K562 (cell line): ENCODE data around the gene SPATS2L. TPM values are rescaled to one million over a fixed set of nuclear protein-coding genes. Genes with fewer than 3 reads are reported as not detected.

Experiments
- ATAC-seq: fragments of 200-7000 bp; cut with Tn5 transposase; 3 replicates; pipeline ENCODE4 v1.9.1; 2020; ENCODE audit warnings: moderate library complexity
- BruUV-seq: library from RNA; stranded (reverse); fragments of 400-500 nt; replicated peaks from 2 replicates; lab custom pipeline; 2021; lab: Mats Ljungman, UMichigan
- CTCF ChIA-PET: fragments of 300-600 bp; formaldehyde crosslinking; extraction: SDS; loops from one replicate; lab custom pipeline; 2021; ENCODE audit warnings: low intra/inter-chr PET ratio; lab: Yijun Ruan, JAX
- POLR2A ChIA-PET: fragments of 300-600, 350-650 bp; sonication (Branson Sonifier 250); formaldehyde crosslinking; extraction: SDS; loops from one replicate; lab custom pipeline; 2021; ENCODE audit warnings: antibody characterized with exemption, inconsistent platforms; lab: Yijun Ruan, JAX
- DNase-seq, 4 experiments: peaks; one replicate each; pipeline versions ENCODE4 v3.0.0 to v3.0.0-alpha.2; 2011 to 2018; ENCODE audit warnings: low spot score in 3 of 4, mixed read lengths in 3 of 4; ENCODE audit errors: extremely low read depth in 1 of 4
- FAIRE-seq: peaks from 2 replicates; lab custom pipeline; 2011; peaks lifted over from hg19 to GRCh38; lab: Jason Lieb, UNC
- H2AFZ ChIP-seq: 2 replicates; pipeline ENCODE4 v1.6.0; 2011; ENCODE audit warnings: low read depth, low read length, control low read depth, inconsistent platforms
- H3K27ac ChIP-seq: fragments of 200-600 bp; 3 replicates; pipeline ENCODE4 v1.8.0; 2011; ENCODE audit warnings: low read depth, mild to moderate bottlenecking, control low read depth, inconsistent platforms, low read length, moderate library complexity, mixed read lengths; ENCODE audit errors: extremely low read depth
- H3K27me3 ChIP-seq, 2 experiments: fragments of 300-600 bp in 1 of 2; 2 replicates in 1 of 2; 3 replicates in 1 of 2; pipeline versions ENCODE4 v1.6.0 to v1.8.0; 2011; ENCODE audit warnings: inconsistent platforms in 2 of 2, low read length in 2 of 2, mild to moderate bottlenecking in 1 of 2, mixed read lengths in 1 of 2, moderate library complexity in 1 of 2; ENCODE audit not compliant: control insufficient read depth in 2 of 2, insufficient read depth in 2 of 2
- H3K36me3 ChIP-seq: fragments of 300-600 bp; 3 replicates; pipeline ENCODE4 v1.8.0; 2011; ENCODE audit warnings: mild to moderate bottlenecking, low read length, inconsistent platforms; ENCODE audit not compliant: control insufficient read depth, insufficient read depth
- H3K4me1 ChIP-seq, 2 experiments: fragments of 200-600 bp in 1 of 2; replicated peaks in 1 of 2; 2 replicates in 1 of 2; 3 replicates in 1 of 2; pipeline versions ENCODE4 v1.5.1 to v1.8.0; 2011; ENCODE audit warnings: inconsistent platforms in 2 of 2, low read length in 2 of 2, mild to moderate bottlenecking in 1 of 2, mixed read lengths in 1 of 2, moderate library complexity in 1 of 2; ENCODE audit not compliant: control insufficient read depth in 2 of 2, insufficient read depth in 2 of 2
- H3K4me2 ChIP-seq: 2 replicates; pipeline ENCODE4 v1.6.1; 2011; ENCODE audit warnings: low read length, control low read depth, inconsistent platforms, mixed read lengths; ENCODE audit not compliant: insufficient read depth
- H3K4me3 ChIP-seq: fragments of 200-600 bp; sonication (generic), shearing (Covaris generic); 2 replicates; pipeline ENCODE4 v1.5.1; 2016; ENCODE audit warnings: control low read depth, inconsistent platforms
- H3K79me2 ChIP-seq: fragments of 200-600 bp; 3 replicates; pipeline ENCODE4 v1.8.0; 2011; ENCODE audit warnings: low read length, inconsistent platforms; ENCODE audit not compliant: control insufficient read depth, insufficient read depth
- H3K9ac ChIP-seq, 2 experiments: 2 replicates each; pipeline versions ENCODE4 v1.6.0 to v1.6.1; 2011; ENCODE audit warnings: low read depth in 2 of 2, low read length in 2 of 2, control low read depth in 1 of 2, inconsistent platforms in 1 of 2, mild to moderate bottlenecking in 1 of 2, mixed read lengths in 1 of 2; ENCODE audit not compliant: insufficient read depth in 1 of 2
- H3K9me1 ChIP-seq: one replicate; pipeline ENCODE4 v1.6.0; 2011; ENCODE audit warnings: inconsistent platforms, mild to moderate bottlenecking, low read length, moderate library complexity; ENCODE audit not compliant: control insufficient read depth, insufficient read depth
- H3K9me3 ChIP-seq: replicated peaks from 2 replicates; pipeline ENCODE4 v1.5.1; 2011; ENCODE audit warnings: low read depth, low read length, inconsistent platforms; ENCODE audit not compliant: control insufficient read depth, insufficient read depth
- H4K20me1 ChIP-seq: replicated peaks from 2 replicates; pipeline ENCODE4 v1.6.1; 2011; ENCODE audit warnings: low read length, inconsistent platforms, mixed read lengths; ENCODE audit not compliant: control insufficient read depth, insufficient read depth
- ASH1L ChIP-seq: fragments of 450-650 bp; IDR thresholded peaks from 2 replicates; pipeline ENCODE4 v1.6.1; 2018; ENCODE audit warnings: borderline replicate concordance, mild to moderate bottlenecking, low read depth; ENCODE audit not compliant: partially characterized antibody
- CBX3 ChIP-seq, 2 experiments: IDR thresholded peaks; 1 replicate in 1 of 2; 2 replicates in 1 of 2; pipeline ENCODE4 v1.6.1; 2012; ENCODE audit warnings: inconsistent platforms in 2 of 2, low read length in 2 of 2, borderline replicate concordance in 1 of 2, control low read depth in 1 of 2
- EHMT2 ChIP-seq: fragments of 450-650 bp; IDR thresholded peaks from 2 replicates; pipeline ENCODE4 v1.6.1; 2018; ENCODE audit warnings: antibody characterized with exemption
- GTF2E2 ChIP-seq: fragments of 200-800 bp; sonication (Bioruptor generic); IDR thresholded peaks from 2 replicates; pipeline ENCODE4 v1.6.1; 2016; ENCODE audit warnings: missing genetic modification characterization, missing compliant biosample characterization
- HOXB6 ChIP-seq: fragments of 250-450 bp; sonication (Bioruptor Pico); IDR thresholded peaks from 2 replicates; pipeline ENCODE4 v1.5.1; 2022; ENCODE audit warnings: mild to moderate bottlenecking, borderline replicate concordance
- ILK ChIP-seq: fragments of 450-650 bp; IDR thresholded peaks from 2 replicates; pipeline ENCODE4 v1.6.1; 2016; ENCODE audit warnings: missing genetic modification characterization, low read depth, mild to moderate bottlenecking, missing compliant biosample characterization, moderate library complexity, borderline replicate concordance
- JUN ChIP-seq, 2 experiments: sonication (generic) in 1 of 2; formaldehyde crosslinking in 1 of 2; IDR thresholded peaks; 2 replicates each; pipeline versions ENCODE4 v1.6.1 to v1.8.0; 2012 to 2022; ENCODE audit warnings: borderline replicate concordance in 2 of 2, mild to moderate bottlenecking in 2 of 2, improper control_type of control experiment in 1 of 2, low read depth in 1 of 2, low read length in 1 of 2, missing genetic modification reagents in 1 of 2
- RBM25 ChIP-seq: fragments of 200-400 bp; formaldehyde crosslinking; IDR thresholded peaks from 2 replicates; pipeline ENCODE4 v1.6.1; 2018; ENCODE audit warnings: low read length, low read depth, moderate library complexity; ENCODE audit not compliant: severe bottlenecking
- SAP30 ChIP-seq: fragments of 200-600 bp; sonication (generic); IDR thresholded peaks from 2 replicates; pipeline ENCODE4 v1.6.1; 2012; ENCODE audit warnings: borderline replicate concordance, low read depth, mild to moderate bottlenecking, moderate library complexity, low read length, control low read depth, inconsistent platforms; ENCODE audit not compliant: insufficient read depth, poor library complexity, severe bottlenecking
- SREBF1 ChIP-seq: fragments of 150-350 bp; IDR thresholded peaks from 2 replicates; pipeline ENCODE4 v1.6.1; 2014; ENCODE audit warnings: antibody characterized with exemption, low read depth, low read length, borderline replicate concordance
- TEAD1 ChIP-seq, 2 experiments: fragments of 450-650 bp in 1 of 2; sonication (generic) in 1 of 2; formaldehyde crosslinking; IDR thresholded peaks; 2 replicates each; pipeline versions ENCODE4 v1.4.0 to v1.8.0; 2020 to 2022; ENCODE audit warnings: mild to moderate bottlenecking in 2 of 2, missing genetic modification reagents in 1 of 2
- WGBS: fragments of 100-300 bp; shearing (Covaris generic); methylation state at CpG from one replicate; pipeline ENCODE4 v1.1.6; 2016; ENCODE audit warnings: low coverage, mixed read lengths; ENCODE audit not compliant: insufficient coverage; ENCODE audit errors: missing lambda C conversion rate; 5-methylcytosine and 5-hydroxymethylcytosine counted together
- in situ Hi-C: fragments of 300-500 bp; cut with MboI; formaldehyde crosslinking; loops from 4 replicates; pipeline ENCODE4 v1.15.0; 2018; ENCODE audit warnings: inconsistent platforms, mixed read lengths
- intact Hi-C: fragments of 100-400 bp; cut with micrococcal nuclease; formaldehyde crosslinking; loops from 2 replicates; pipeline ENCODE4 v1.14.2; 2022
- polyA plus RNA-seq, 8 experiments: library from polyadenylated mRNA; depleted of rRNA in 4 of 8; stranded (reverse) in 5 of 8; unstranded in 3 of 8; fragments of >200 nt; fragmentation: Nextera tagmentation in 2 of 8; fragmentation: Illumina TruSeq in 1 of 8; extraction: Ambion mirVana in 2 of 8; extraction: Trizol in 1 of 8; gene quantifications; 2 replicates each; pipeline versions ENCODE4 v1.2.1 to v1.2.3, GENCODE V29; 2011 to 2014; ENCODE audit warnings: inconsistent platforms in 1 of 8, missing spikeins in 1 of 8
- total RNA-seq, 7 experiments: library from RNA; depleted of rRNA in 6 of 7; stranded (reverse); fragments of >200 nt in 6 of 7; fragmentation: Illumina TruSeq in 2 of 7; extraction: Trizol in 2 of 7; gene quantifications; 2 replicates each; pipeline versions ENCODE4 v1.2.1 to v1.2.3, GENCODE V29; 2011 to 2021; ENCODE audit warnings: low replicate concordance in 1 of 7
- TF ChIP-seq, protein P1 (sequence below): sonication (generic); formaldehyde crosslinking; IDR thresholded peaks from 2 replicates; pipeline ENCODE4 v1.8.0; 2022; ENCODE audit warnings: mild to moderate bottlenecking, missing genetic modification reagents
- TF ChIP-seq, protein P2 (sequence below): fragments of 250-450 bp; sonication (Bioruptor Pico); IDR thresholded peaks from 2 replicates; pipeline ENCODE4 v1.8.0; 2022; ENCODE audit warnings: moderate library complexity, mild to moderate bottlenecking, inconsistent platforms

SPATS2L gene
- total and polyA plus RNA-seq, 9 of the 15 experiments (the other 6 are each of a cell fraction or from before 2014, with no cell fraction given): 11.3 to 41.5 (median 24.9) TPM

DNA sequence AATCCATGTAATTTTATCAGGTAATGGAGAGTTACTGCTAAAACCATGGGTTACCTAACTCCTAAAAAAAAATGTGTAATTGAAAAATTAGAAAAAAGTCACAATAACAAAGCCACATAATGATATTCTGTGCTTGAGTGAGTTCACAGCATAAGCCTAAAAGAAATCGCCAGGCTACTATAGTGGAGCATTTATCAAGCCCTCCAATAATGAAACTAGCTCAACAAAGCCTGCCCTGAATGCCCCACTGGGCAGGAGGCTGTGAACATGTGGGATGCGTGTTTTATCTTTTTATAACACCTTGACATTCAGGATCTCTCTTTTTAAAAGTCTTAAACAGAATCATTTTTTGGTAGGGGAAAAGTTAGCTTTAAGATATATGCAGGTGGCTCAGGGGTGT, 117.0 kb downstream of the SPATS2L start:
- no peak overlapping the region for H3K27ac ChIP-seq
- no peaks in the 10 kb centered on the region for H4K20me1 ChIP-seq
- WGBS: 18% methylated on average over 2 of the region's 2 CpGs
- no peak overlapping the region for H3K9ac ChIP-seq
- FAIRE-seq (no peak), ATAC-seq (no peak), DNase-seq (no peak)
- CTCF ChIA-PET: no interaction called here
- no peaks in the 10 kb centered on the region; the same call in 2 of the 3 replicates for H3K36me3 ChIP-seq
- no peak overlapping the region for H2AFZ ChIP-seq
- H3K27me3 ChIP-seq: no peaks in the 10 kb centered on the region
- no peaks in the 10 kb centered on the region for H3K9me1 ChIP-seq
- in situ Hi-C loops (no loop called here), intact Hi-C loops (no loop called here)
- POLR2A ChIA-PET: no interaction called here
- no TSS peak for BruUV-seq
- no peaks in the 10 kb centered on the region for H3K9me3 ChIP-seq
- no peak overlapping the region for H3K4me3 ChIP-seq
- H3K4me2 ChIP-seq: no peak overlapping the region
- no peaks in the 10 kb centered on the region for H3K79me2 ChIP-seq
- H3K4me1 ChIP-seq: peaks cover 0 to 4% of the 10 kb centered on the region in 2 experiments; a peak in 2 of 5 replicates
- no peak for TF ChIP-seq JUN (IDR thresholded peaks at IDR 0.05; ENCODE audit: borderline replicate concordance, low read depth, low read length)
- no peak for TF ChIP-seq JUN (CRISPR knock-in tag; IDR thresholded peaks at IDR 0.05; ENCODE audit: borderline replicate concordance)
- TF ChIP-seq EHMT2: no peak
- TF ChIP-seq, protein P1, sequence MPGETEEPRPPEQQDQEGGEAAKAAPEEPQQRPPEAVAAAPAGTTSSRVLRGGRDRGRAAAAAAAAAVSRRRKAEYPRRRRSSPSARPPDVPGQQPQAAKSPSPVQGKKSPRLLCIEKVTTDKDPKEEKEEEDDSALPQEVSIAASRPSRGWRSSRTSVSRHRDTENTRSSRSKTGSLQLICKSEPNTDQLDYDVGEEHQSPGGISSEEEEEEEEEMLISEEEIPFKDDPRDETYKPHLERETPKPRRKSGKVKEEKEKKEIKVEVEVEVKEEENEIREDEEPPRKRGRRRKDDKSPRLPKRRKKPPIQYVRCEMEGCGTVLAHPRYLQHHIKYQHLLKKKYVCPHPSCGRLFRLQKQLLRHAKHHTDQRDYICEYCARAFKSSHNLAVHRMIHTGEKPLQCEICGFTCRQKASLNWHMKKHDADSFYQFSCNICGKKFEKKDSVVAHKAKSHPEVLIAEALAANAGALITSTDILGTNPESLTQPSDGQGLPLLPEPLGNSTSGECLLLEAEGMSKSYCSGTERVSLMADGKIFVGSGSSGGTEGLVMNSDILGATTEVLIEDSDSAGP: no peak
- no peak for TF ChIP-seq SAP30
- no peak for TF ChIP-seq SREBF1
- no peak for TF ChIP-seq HOXB6
- no peak for TF ChIP-seq GTF2E2 (tag)
- no peak for TF ChIP-seq ILK
- TF ChIP-seq, protein P2, sequence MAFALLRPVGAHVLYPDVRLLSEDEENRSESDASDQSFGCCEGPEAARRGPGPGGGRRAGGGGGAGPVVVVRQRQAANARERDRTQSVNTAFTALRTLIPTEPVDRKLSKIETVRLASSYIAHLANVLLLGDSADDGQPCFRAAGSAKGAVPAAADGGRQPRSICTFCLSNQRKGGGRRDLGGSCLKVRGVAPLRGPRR (CRISPR knock-in tag): no peak
- TF ChIP-seq TEAD1 (CRISPR knock-in tag; IDR thresholded peaks at IDR 0.05): no peak
- TF ChIP-seq RBM25: no peak
- TF ChIP-seq CBX3 (IDR thresholded peaks at IDR 0.05; ENCODE audit: borderline replicate concordance in 1 of 2, low read length in 2 of 2): no peak
- TF ChIP-seq ASH1L: no peak
